GM19193 (cell line): ENCODE data around the gene HERC5.

Experiments
- POLR2A ChIP-seq: IDR thresholded peaks from 4 replicates; pipeline ENCODE4 v1.6.1; 2011; ENCODE audit not compliant: insufficient read depth, insufficient read length; ENCODE audit errors: extremely low read depth

HERC5 gene

DNA sequence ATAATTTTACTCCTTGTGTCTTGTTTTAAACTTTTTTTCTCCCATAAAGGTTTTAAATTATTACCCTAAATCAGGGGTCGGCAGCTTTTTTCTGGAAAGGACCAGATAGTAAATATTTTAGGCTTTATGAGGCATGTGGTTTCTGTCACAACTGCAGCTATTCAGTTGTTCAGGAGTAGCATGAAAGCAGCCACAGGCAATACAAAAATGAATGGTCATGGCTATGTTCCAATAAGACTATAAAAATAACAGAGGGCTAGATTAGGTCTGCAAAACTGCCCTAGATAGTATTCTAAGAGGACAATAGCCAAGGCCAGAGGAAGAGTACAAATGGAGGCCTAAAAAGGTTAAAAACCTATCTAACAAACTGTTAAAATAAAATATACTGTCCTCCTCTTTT lies 24.6 kb downstream of the HERC5 start:
- no peak for TF ChIP-seq POLR2A

DNA sequence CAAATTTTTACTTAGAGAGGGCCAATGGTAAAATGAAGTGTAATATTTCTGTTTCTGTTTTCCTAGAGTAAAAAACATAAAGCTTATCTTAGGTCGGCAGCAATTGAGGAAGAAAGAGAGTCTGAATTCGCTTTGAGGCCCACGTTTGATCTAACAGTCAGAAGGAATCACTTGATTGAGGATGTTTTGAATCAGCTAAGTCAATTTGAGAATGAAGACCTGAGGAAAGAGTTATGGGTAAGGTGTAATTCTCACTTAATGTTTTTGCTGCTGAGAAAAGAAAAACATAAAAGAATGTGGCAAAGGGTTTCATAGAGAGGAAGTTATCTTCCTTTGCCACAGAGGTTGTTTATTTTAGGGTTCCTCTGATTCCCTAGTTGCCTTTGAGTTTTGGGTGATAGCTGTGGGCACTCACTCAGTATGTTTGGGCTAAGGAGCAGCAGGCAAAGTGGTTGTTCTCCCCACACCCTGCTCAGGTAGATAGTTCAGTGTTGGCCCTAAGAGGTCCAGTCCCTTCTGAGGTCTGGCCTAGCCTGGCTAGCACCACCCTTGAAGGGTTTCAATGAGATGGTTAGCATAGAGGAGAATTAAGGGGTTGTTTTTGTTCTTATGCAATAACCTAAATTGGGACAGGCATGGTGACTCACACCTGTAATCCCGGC lies 32.3 kb downstream of the HERC5 start:
- TF ChIP-seq POLR2A: no peak

DNA sequence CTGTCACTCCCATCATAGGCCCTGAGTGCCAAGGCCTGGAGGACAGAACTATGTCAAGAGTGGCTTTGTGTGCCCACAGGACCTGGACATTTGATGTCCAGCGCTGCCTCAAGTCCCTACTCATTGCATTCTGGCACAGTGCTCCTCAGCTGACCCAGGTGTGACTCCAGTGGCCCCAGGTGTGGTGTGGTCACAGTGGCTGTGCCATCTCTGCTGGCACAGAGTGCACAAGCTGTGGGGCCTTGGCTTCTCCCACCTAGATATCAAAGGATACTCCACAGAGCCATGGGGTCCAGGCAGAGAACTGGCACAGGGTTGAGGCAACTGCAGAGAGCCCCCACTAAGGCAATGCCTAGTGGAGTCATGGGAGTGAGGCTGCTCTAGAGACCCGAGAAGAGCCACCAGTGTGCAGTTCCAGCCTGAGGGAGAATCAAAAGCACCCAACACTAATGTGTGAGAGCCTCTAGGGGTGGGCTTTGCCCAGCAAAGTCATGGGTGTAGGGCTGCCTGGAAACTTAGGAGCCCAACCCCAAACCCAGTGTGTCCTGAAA lies 41.0 kb downstream of the HERC5 start:
- TF ChIP-seq POLR2A: no peak

DNA sequence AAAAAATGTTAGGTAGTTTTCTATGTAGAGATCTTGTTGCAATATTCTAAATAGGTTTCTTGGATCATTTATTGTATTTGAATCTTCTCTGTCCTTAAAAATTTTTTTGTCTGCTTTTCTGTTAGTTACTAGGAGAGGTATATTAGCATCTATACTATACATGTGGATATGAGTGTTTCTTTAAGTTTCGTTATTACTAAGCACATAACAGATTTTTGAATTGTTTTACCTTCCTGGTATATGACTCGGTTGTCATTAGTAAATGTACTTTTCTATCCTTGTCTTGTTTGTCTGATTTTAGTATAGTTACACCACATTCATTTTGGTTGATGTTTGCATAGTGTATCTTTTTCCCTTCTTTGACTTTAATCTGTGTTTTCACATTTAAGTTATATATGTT lies 46.4 kb downstream of the HERC5 start:
- TF ChIP-seq POLR2A: no peak

DNA sequence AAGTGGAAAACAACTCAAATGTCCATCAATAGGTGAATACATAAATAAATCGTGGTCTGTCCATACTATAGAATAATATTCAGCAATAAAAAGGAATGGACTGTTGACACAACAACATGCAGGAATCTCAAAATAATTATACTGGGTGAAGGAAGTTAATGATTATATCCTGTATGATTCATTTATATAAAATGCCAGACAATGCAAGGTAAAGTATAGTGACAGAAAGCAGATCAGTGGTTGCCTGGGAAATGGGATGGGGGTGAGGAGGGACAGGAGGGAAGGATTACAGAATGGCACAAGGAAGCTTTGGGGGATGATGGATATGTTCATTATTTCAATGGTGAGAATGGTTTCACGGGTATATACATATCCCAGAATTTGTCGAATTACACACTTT lies 54.3 kb downstream of the HERC5 start:
- no peak for TF ChIP-seq POLR2A

DNA sequence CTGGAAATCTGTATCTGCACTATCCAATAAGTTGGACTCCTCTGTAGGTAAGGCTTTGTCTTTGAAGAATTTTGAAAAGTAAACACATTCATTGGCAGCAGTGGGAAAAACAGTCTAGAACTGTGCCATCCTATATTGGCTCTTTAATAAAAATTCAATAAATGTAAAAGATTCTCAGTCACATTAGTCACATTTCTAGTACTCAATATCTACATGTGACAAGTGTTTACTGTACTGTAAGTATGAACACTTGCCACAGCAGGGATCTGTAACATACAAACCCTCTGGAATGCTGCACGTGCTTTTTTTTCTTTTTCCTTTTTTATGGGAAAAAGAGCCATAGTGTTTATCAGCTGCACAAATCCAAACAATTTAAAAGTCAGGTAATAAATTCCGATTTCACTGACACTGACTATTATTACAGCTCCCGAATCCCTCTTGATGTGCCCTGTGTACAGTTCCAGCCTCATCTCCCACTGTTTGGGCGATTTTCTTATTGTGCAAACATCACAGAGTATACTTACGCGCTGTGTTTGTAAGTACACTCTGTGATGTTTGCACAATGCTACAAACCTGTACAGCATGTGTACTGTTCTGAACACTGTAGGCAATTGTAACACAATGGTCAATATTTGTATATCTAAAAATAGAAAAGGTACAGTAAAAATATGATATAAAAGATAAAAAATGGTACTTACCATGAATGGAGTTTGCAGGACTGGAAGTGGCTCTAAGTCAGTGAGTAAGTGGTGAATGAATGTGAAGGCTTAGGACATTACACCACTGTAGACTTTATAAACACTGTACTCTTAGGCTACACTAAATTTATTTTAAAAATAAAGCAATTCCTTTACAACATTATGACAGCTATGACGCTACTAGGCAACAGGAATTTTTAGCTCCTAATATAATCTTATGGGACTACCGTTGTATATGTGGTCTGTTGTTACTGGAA lies 57.9 kb downstream of the HERC5 start:
- no peak for TF ChIP-seq POLR2A

DNA sequence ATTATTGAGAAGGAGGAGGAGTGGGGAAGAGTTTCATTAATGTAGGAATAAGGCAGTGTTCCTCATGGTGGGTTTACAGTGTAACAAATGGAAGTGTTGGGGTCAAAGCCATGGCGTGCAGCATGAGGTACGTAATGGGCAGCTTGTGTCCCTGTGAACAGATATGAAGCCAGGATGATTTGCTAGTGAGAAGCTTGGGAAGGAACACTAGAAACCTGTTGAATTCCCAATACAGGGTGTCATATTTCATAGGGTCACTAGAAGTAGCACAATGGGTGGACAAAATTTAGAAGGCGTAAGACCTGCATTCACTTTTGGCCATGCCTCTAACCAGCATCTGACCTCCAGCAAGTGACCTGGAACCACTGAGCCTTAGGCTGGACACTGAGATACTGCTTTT lies 59.8 kb downstream of the HERC5 start:
- no peak for TF ChIP-seq POLR2A

DNA sequence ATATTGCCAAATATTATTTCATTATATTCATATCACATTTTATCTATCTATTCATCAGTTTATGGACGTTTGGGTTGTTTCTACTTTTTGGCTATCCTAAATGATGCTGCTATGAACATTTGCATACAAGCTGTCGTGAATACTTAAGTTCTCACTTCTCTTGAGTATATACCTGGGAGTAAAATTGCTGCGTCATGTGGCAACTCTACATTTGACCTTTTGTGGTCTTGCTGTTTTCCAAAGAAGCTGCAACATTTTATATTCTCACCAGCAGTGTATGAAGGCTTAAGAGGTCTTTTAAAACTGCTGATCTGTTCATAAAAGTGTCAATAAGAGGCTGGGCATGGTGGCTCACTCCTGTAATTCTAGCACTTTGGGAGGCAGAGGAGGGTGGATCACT lies 60.9 kb downstream of the HERC5 start:
- TF ChIP-seq POLR2A: no peak

DNA sequence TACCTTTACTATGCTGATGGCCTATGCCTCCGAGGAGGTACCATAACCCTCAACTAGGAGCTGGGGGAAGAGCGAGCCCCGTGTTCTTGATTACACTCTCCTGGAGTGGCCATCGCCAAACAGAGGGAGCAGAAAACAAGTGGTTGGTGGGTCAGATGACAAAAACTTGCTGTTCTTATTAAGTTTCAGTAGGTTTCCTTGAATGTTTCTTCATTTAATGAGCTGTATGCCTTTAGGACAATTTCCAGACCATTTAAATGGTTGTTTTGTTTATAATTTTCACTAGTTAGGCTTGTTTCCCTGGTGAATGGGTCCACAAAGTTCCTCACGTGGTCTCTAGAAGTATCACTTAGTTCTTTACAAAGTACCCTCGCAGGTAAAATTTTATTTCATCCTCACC lies 62.0 kb downstream of the HERC5 start:
- TF ChIP-seq POLR2A: no peak

DNA sequence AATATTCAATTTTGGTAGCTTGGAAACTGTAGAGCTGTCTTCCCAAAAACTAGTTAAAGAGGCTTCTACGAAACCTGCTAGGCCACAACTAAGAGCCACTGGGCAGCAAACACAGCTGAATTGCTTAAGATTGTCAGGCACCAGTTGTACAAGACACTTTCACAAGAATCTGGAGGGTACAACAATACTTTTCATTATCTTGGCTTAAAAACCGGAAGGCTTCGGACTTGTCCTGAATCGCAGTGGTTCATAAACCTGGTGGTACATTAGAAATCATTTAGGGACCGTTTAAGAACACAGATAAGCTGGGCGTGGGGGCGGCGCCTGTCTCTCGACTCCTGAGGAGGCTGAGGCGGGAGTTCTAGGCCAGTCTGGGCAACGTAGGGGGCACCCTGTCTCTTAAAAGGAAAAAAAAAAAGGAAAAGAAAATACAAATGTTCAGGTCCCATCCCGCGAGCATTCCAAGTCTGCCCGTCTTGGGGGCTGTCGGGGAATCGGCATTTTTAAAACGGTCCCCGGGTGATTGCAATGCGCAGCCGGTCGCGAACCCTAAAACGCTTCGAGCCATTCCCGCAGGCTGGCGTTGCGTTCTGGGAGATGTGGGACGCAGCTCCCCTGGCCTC lies 65.9 kb downstream of the HERC5 start:
- TF ChIP-seq POLR2A: no peak

DNA sequence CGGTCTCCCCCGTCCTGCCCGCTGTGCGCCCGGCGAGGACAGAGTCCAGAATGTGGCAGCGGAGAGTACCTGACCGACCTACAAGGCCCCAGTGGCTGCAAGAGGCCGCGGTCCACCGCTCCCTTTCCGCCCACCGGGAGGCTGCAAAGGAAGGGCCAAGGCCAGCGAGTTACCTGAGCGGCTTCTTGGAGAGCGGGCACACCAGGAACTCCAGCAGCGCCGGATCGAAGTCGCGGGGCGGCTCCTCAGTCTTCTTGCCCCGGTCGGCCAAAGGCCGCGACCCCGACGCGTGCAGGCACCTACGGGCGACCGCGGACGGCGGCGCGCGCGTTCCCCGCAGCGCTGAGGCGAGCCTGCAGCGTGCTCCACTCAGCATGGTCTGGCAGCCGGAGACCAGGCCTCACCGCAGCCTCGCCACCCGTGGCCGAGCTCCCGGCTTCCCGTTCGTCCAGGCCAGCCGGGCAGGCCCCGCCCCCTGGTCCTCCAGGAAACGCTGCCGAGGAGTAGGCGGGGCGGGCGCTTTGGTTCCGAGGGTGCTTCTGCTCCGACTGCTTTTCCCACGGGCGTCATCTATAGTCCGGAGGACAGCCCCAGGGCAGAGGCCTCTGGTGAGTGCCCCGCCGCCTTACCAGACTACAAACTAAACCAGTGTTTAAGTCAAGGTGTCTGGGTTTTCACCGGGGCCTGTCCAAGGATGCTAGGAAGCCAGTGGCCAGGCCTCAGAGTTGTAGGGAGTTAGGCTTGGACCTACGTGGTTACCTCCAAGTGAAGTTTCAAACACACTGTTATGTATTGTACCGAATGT lies 66.6 kb downstream of the HERC5 start, which contains the start of gene PYURF:
PYURF (minus strand) TSS at position 452 of the 805 bp plus-strand sequence; CDS start at position 376, 76 bp downstream.
- peak; percentile 85 for TF ChIP-seq POLR2A

DNA sequence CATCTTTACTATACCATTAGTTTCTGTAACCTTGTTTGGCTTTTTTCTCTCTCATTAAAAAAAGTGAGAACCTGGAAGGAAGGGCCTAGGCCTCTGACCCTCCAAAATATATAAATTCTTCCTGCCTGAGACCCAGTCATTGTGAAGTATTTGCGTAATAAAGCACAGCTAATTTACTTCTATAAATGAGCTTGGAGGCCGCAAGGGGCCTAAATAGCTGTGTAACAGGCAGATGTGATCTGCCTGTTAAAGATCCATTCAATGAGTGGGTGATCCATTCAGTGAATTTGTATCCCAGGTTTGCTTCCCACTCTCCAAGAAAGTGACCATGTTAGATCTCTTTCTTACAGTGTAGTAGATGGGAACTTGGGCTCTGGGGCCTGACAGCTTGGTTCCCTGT lies 67.3 kb downstream of the HERC5 start:
- no peak for TF ChIP-seq POLR2A

DNA sequence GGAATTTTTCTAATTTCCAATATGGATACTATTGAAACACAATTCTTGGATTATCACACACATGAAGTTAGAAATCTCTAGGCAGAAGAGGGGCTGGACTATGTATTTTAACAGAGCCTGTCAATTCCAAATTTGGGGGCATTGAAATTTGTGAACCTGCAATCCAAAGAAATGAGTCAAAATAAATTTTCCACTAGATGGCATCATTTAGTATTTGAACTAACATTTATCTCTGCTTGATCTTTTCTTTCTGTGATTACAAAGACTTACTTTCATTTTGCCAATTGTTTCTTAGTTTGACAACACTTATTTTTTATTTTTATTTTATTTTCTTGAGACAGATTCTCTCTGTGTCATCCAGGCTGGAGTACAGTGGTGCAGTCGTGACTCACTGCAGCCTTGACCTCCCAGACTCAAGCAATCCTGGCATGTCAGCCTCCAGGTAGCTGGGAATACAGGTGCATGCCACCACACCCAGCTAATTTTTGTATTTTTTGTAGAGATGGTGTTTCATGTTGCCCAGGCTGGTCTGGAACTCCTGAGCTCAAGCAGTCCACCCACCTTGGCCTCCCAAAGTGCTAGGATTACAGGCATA lies 69.4 kb downstream of the HERC5 start:
- TF ChIP-seq POLR2A: no peak

DNA sequence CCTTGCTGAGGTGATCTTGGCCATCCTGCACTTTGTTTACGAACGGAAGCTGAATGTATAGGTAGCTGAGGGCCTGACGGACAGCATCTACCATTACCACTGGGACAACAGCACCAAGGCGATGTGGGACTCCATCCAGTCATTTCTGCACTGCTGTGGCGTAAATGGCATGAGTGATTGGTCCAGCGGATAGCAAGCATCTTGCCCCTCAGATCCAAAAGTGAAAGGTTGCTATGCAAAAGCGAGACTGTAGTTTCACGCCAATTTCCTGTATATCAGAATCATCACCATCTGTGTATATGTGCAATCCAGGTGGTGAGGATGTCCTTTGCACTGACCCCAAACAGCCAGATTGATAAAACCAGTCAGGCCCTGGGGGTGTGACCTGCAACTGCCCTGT lies 70.9 kb downstream of the HERC5 start:
- TF ChIP-seq POLR2A: no peak
